Ishikawa (cell line): ENCODE results near the gene ATP2A2.
A peak's percentile ranks its signal among the peaks of the same experiment; 100 is the strongest.

Experiments
- CEBPB ChIP-seq: IDR thresholded peaks from 2 replicates; pipeline ENCODE4 v1.6.1; 2012
- CREB1 ChIP-seq: IDR thresholded peaks from 2 replicates; pipeline ENCODE4 v1.6.1; 2012; ENCODE audit warnings: low read depth
- EGR1 ChIP-seq: IDR thresholded peaks from 2 replicates; pipeline ENCODE4 v1.6.1; 2012
- EP300 ChIP-seq: IDR thresholded peaks from 2 replicates; pipeline ENCODE4 v1.6.1; 2012; ENCODE audit warnings: borderline replicate concordance
- FOXM1 ChIP-seq: IDR thresholded peaks from 2 replicates; pipeline ENCODE4 v1.6.1; 2012; ENCODE audit warnings: low read depth, borderline replicate concordance
- MAX ChIP-seq: IDR thresholded peaks from 2 replicates; pipeline ENCODE4 v1.6.1; 2012
- NFIC ChIP-seq: IDR thresholded peaks from 2 replicates; pipeline ENCODE4 v1.6.1; 2012
- RAD21 ChIP-seq: IDR thresholded peaks from 2 replicates; pipeline ENCODE4 v1.6.1; 2012; ENCODE audit warnings: low read depth
- REST ChIP-seq: IDR thresholded peaks from 2 replicates; pipeline ENCODE4 v1.6.1; 2012; ENCODE audit warnings: low read depth, mild to moderate bottlenecking
- TAF1 ChIP-seq: IDR thresholded peaks from 2 replicates; pipeline ENCODE4 v1.6.1; 2012; ENCODE audit warnings: low read depth, mild to moderate bottlenecking
- TCF12 ChIP-seq: IDR thresholded peaks from 2 replicates; pipeline ENCODE4 v1.6.1; 2012; ENCODE audit warnings: low read depth
- TEAD4 ChIP-seq: IDR thresholded peaks from 2 replicates; pipeline ENCODE4 v1.6.1; 2012
- YY1 ChIP-seq: IDR thresholded peaks from 2 replicates; pipeline ENCODE4 v1.6.1; 2012; ENCODE audit warnings: low read depth
- ZBTB7A ChIP-seq: IDR thresholded peaks from 2 replicates; pipeline ENCODE4 v1.6.1; 2012; ENCODE audit warnings: low read depth
- TF ChIP-seq, protein P1 (sequence below): IDR thresholded peaks from 2 replicates; pipeline ENCODE4 v1.6.1; 2012

ATP2A2 gene

GRCh38 chr12:110266980-110267620 lies 13.9 kb upstream of the ATP2A2 start:
- TF ChIP-seq CEBPB (no peak), NFIC (peak; percentile 40; the same call in 1 of the 2 replicates), REST (peak; percentile 29; the same call in 1 of the 2 replicates), YY1 (no peak), TEAD4 (no peak), FOXM1 (no peak)

GRCh38 chr12:110269622-110270124 lies 11.4 kb upstream of the ATP2A2 start:
- TF ChIP-seq CREB1 (no peak), TEAD4 (peak; percentile 77), ZBTB7A (peak; percentile 25; the same call in 1 of the 2 replicates)

DNA sequence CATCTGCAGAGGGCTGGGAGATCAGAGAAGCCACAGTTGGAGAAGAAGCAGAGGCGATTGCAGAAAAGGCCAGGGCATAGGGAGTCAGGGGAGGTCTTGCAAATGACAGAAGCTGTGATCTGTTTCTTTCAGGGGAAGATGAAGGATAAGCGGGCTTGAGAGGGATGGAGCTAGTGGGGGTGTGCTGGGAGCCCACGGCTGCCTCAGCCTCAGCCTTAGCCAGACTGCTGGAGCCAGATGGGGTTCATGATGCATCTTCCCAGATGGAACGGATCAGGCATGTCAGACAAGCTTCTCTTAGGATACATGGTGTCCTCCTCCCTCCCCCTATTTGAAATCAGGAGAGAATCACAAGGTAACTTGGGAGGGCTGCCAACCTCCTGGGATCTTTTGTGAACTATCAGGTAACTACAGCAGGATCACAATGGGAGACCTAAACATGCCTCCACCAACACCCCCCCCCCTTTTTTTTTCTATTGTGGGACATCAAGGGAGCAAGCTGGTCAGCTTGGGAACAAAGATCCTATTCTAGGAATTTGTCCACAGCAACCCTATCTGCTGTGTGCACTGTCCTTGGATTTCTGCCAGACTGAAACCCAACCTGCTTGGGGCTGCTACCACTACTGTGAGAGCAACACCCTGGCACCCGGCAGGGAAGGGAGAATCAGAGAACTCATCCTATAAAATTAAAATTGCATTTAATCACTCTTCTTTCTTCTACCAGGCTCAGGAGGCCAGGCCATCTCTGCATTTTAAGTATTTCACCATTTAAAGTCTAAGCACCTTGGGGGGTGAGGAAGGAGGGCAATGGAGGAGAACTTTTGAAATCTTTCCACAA lies 10.7 kb upstream of the ATP2A2 start:
- TF ChIP-seq TEAD4 (peak; percentile 25; the same call in 1 of the 2 replicates), NFIC (peak; percentile 84), MAX (no peak; the same call in 1 of the 2 replicates), EGR1 (no peak), TAF1 (no peak), REST (no peak)

DNA sequence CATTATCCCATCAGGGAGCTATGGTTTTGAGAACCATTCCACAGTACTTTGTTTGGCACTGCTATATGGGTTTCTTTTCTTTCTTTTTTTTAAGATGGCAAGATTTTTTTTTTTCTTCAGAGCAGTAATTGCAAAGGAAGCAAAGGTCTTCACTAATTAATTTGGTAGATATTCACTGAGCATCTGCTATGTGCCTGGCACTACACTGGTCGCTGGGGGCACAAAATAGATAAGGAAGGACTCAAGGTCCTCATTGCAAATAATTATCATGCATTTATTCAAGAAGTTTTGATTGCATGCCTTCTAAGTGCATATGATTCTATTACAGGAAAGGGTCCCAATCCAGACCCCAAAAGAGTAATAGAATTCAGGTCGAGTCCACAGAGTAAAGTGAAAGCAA lies 10.0 kb upstream of the ATP2A2 start:
- TF ChIP-seq NFIC (no peak), FOXM1 (no peak), ZBTB7A (no peak), MAX (no peak), TEAD4 (no peak), TAF1 (no peak), TCF12 (no peak), RAD21 (no peak), EP300 (no peak), YY1 (no peak), REST (no peak), CREB1 (no peak), CEBPB (no peak), EGR1 (no peak)
- TF ChIP-seq, protein P1, sequence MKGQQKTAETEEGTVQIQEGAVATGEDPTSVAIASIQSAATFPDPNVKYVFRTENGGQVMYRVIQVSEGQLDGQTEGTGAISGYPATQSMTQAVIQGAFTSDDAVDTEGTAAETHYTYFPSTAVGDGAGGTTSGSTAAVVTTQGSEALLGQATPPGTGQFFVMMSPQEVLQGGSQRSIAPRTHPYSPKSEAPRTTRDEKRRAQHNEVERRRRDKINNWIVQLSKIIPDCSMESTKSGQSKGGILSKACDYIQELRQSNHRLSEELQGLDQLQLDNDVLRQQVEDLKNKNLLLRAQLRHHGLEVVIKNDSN = no peak

DNA sequence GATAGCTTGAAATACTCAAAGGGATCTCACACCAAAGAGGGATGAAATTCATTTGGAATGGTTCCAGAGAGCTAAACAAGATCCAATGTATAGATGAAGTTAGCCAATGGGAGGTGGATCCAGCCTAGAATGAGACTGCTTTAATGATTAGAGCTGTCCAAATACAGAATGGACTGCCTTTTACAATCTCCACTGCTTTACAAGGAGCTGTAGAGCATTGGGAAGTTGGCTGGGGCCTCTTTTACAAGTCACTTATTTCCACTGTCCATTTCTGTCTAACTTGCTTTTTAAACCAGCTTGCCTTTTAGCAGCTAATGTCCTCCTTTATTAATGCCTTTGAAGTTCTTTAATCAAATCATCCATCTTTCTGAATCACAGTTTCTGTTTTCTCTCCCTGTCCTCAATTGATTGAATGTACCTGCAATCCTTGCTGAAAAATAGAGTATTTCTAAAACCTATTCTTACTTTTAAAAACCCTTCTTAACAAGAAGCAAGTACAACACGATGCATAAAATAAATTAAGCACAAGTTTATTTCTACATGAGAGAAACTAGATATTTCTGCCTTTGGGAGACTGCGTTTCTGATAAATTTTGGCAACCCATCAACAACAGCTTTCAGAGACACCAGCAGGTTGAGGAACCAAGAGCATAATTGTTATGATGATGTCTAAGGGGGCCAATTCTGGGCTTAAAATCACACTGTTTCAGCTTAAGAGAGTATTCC lies 3.4 kb upstream of the ATP2A2 start:
- TF ChIP-seq FOXM1 (no peak), ZBTB7A (no peak), CEBPB (no peak), NFIC (no peak), MAX (no peak), CREB1 (no peak), RAD21 (no peak)
